BLaER1 (cell line): Measurements from ENCODE around the gene APBA2.
A peak's percentile ranks its signal among the peaks of the same experiment; 100 is the strongest.

Source experiments
- H3K27ac ChIP-seq: shearing (Covaris generic); formaldehyde crosslinking; 2 replicates; pipeline ENCODE4 v1.8.1; 2022
- H3K27me3 ChIP-seq: shearing (Covaris generic); formaldehyde crosslinking; 2 replicates; pipeline ENCODE4 v1.8.1; 2022
- H3K36me3 ChIP-seq: shearing (Covaris generic); formaldehyde crosslinking; 2 replicates; pipeline ENCODE4 v1.8.1; 2022
- H3K4me1 ChIP-seq: shearing (Covaris generic); formaldehyde crosslinking; 2 replicates; pipeline ENCODE4 v1.8.1; 2022
- H3K4me2 ChIP-seq: shearing (Covaris generic); formaldehyde crosslinking; 2 replicates; pipeline ENCODE4 v1.8.1; 2022
- H3K4me3 ChIP-seq: shearing (Covaris generic); formaldehyde crosslinking; 2 replicates; pipeline ENCODE4 v1.8.1; 2022
- H3K9ac ChIP-seq: shearing (Covaris generic); formaldehyde crosslinking; 2 replicates; pipeline ENCODE4 v1.8.1; 2022
- H3K9me3 ChIP-seq: shearing (Covaris generic); formaldehyde crosslinking; 2 replicates; pipeline ENCODE4 v1.8.1; 2022
- H4K20me1 ChIP-seq: shearing (Covaris generic); formaldehyde crosslinking; 2 replicates; pipeline ENCODE4 v1.8.1; 2022
- Cebpa-rat ChIP-seq: shearing (Covaris generic); IDR thresholded peaks from 2 replicates; pipeline ENCODE4 v1.8.1; 2022

Gene APBA2

GRCh38 chr15:28953573-28954195, 67.9 kb downstream of the APBA2 start:
- TF ChIP-seq Cebpa-rat = no peak
- Histone ChIP-seq H3K9me3 (no peaks in the 10 kb centered on the region), H3K9ac (no peak overlapping the region), H3K4me2 (peak overlapping the region; percentile 77; the same call in 1 of the 2 replicates), H3K4me1 (peaks cover 36% of the 10 kb centered on the region), H3K27ac (no peak overlapping the region), H3K4me3 (no peak overlapping the region), H3K36me3 (no peaks in the 10 kb centered on the region), H4K20me1 (peaks cover 27% of the 10 kb centered on the region), H3K27me3 (no peaks in the 10 kb centered on the region)

- peak overlapping the region; percentile 77 for H3K4me2 ChIP-seq
- peak overlapping the region; percentile 35; the same call in 1 of the 2 replicates for H3K27ac ChIP-seq
Observed at GRCh38 chr15:28954466-28955159, 68.8 kb downstream of the APBA2 start.

GRCh38 chr15:28955160-28955992, 69.6 kb downstream of the APBA2 start:
- H3K9ac ChIP-seq = no peak overlapping the region
- H3K27ac ChIP-seq = peak overlapping the region; percentile 35; the same call in 1 of the 2 replicates
- peaks cover 28% of the 10 kb centered on the region for H3K4me1 ChIP-seq
- no peak for TF ChIP-seq Cebpa-rat
- no peaks in the 10 kb centered on the region for H3K9me3 ChIP-seq
- H3K4me3 ChIP-seq = no peak overlapping the region
- peaks cover 22% of the 10 kb centered on the region for H4K20me1 ChIP-seq
- H3K27me3 ChIP-seq = no peaks in the 10 kb centered on the region
- peak overlapping the region; percentile 77 for H3K4me2 ChIP-seq
- H3K36me3 ChIP-seq = no peaks in the 10 kb centered on the region

More at GRCh38 chr15:28954466-28955159, 68.8 kb downstream of the APBA2 start:
- Histone ChIP-seq H3K4me3 (no peak overlapping the region), H3K36me3 (no peaks in the 10 kb centered on the region), H4K20me1 (peaks cover 22% of the 10 kb centered on the region), H3K9me3 (no peaks in the 10 kb centered on the region), H3K27me3 (no peaks in the 10 kb centered on the region), H3K9ac (no peak overlapping the region), H3K4me1 (peaks cover 28% of the 10 kb centered on the region)
- no peak for TF ChIP-seq Cebpa-rat

GRCh38 chr15:28955993-28956421, 70.2 kb downstream of the APBA2 start:
- no peaks in the 10 kb centered on the region for H3K27me3 ChIP-seq
- H4K20me1 ChIP-seq = peaks cover 22% of the 10 kb centered on the region
- peak overlapping the region; percentile 77 for H3K4me2 ChIP-seq
- no peaks in the 10 kb centered on the region for H3K9me3 ChIP-seq
- peaks cover 28% of the 10 kb centered on the region for H3K4me1 ChIP-seq
- no peak for TF ChIP-seq Cebpa-rat
- no peak overlapping the region for H3K9ac ChIP-seq
- no peak overlapping the region for H3K4me3 ChIP-seq
- no peaks in the 10 kb centered on the region for H3K36me3 ChIP-seq
- no peak overlapping the region for H3K27ac ChIP-seq

GRCh38 chr15:28956491-28956890, 70.7 kb downstream of the APBA2 start:
- H3K27ac ChIP-seq = no peak overlapping the region
- no peak overlapping the region for H3K4me3 ChIP-seq

GRCh38 chr15:28957606-28958498, 72.1 kb downstream of the APBA2 start:
- no peak overlapping the region for H3K4me2 ChIP-seq
- TF ChIP-seq Cebpa-rat = no peak
- H3K4me3 ChIP-seq = no peak overlapping the region

More at GRCh38 chr15:28956491-28956890, 70.7 kb downstream of the APBA2 start:
- H3K36me3 ChIP-seq = no peaks in the 10 kb centered on the region
- H3K4me1 ChIP-seq = peaks cover 28% of the 10 kb centered on the region
- H3K4me2 ChIP-seq = 0 out of 2 replicates have a peak overlapping the region, but pooled peaks have one; percentile 77
- no peaks in the 10 kb centered on the region for H3K9me3 ChIP-seq
- H3K27me3 ChIP-seq = no peaks in the 10 kb centered on the region
- peaks cover 22% of the 10 kb centered on the region for H4K20me1 ChIP-seq
- no peak overlapping the region for H3K9ac ChIP-seq
- no peak for TF ChIP-seq Cebpa-rat

GRCh38 chr15:28959326-28959725, 73.6 kb downstream of the APBA2 start:
- H3K4me3 ChIP-seq = no peak overlapping the region
- no peak overlapping the region for H3K4me2 ChIP-seq
- peaks cover 21% of the 10 kb centered on the region for H3K4me1 ChIP-seq
- no peaks in the 10 kb centered on the region for H3K9me3 ChIP-seq
- no peak overlapping the region for H3K27ac ChIP-seq
- TF ChIP-seq Cebpa-rat = no peak
- H4K20me1 ChIP-seq = peaks cover 25% of the 10 kb centered on the region
- no peaks in the 10 kb centered on the region for H3K27me3 ChIP-seq
- no peak overlapping the region for H3K9ac ChIP-seq
- H3K36me3 ChIP-seq = no peaks in the 10 kb centered on the region

More at GRCh38 chr15:28957606-28958498, 72.1 kb downstream of the APBA2 start:
- Histone ChIP-seq H4K20me1 (peaks cover 25% of the 10 kb centered on the region), H3K9ac (no peak overlapping the region), H3K27ac (no peak overlapping the region), H3K36me3 (no peaks in the 10 kb centered on the region), H3K9me3 (no peaks in the 10 kb centered on the region), H3K4me1 (peaks cover 28% of the 10 kb centered on the region), H3K27me3 (no peaks in the 10 kb centered on the region)

- Histone ChIP-seq H3K9me3 (no peaks in the 10 kb centered on the region), H3K4me2 (no peak overlapping the region), H3K9ac (no peak overlapping the region), H3K4me3 (no peak overlapping the region), H4K20me1 (peaks cover 12% of the 10 kb centered on the region), H3K27me3 (no peaks in the 10 kb centered on the region), H3K27ac (no peak overlapping the region), H3K4me1 (peaks cover 4% of the 10 kb centered on the region), H3K36me3 (no peaks in the 10 kb centered on the region)
- no peak for TF ChIP-seq Cebpa-rat
Observed at GRCh38 chr15:28960979-28961378, 75.2 kb downstream of the APBA2 start.

GRCh38 chr15:28961391-28961790, 75.6 kb downstream of the APBA2 start:
- H3K27me3 ChIP-seq = no peaks in the 10 kb centered on the region
- H3K4me2 ChIP-seq = no peak overlapping the region
- TF ChIP-seq Cebpa-rat = no peak
- H3K27ac ChIP-seq = no peak overlapping the region
- H3K4me3 ChIP-seq = no peak overlapping the region
- H3K36me3 ChIP-seq = no peaks in the 10 kb centered on the region
- H3K4me1 ChIP-seq = peaks cover under 1% of the 10 kb centered on the region; the same call in 1 of the 2 replicates
- H3K9ac ChIP-seq = no peak overlapping the region
- peaks cover 13% of the 10 kb centered on the region; the same call in 1 of the 2 replicates for H4K20me1 ChIP-seq
- H3K9me3 ChIP-seq = no peaks in the 10 kb centered on the region
